Cardiac muscle cell (in vitro differentiated cells and primary cell): ENCODE data around the gene LYST. TPM values are rescaled to one million over a fixed set of nuclear protein-coding genes. Genes with fewer than 3 reads are reported as not detected.
A peak's percentile ranks its signal among the peaks of the same experiment; 100 is the strongest.
"Not testable (repeated sequence)": the region's sequence is repeated elsewhere in the genome, so short reads cannot be mapped to it uniquely, and the experiment has no call there.

ENCODE experiments used
- DNase-seq, 2 donors: peaks; one replicate each; pipeline versions ENCODE4 v3.0.0 to v3.0.0-alpha.2; 2010 to 2017; ENCODE audit warnings: low read depth in 1 of 2, low spot score in 1 of 2
- H3K27ac ChIP-seq: fragments of 200-600 bp; sonication (generic); 2 replicates; pipeline ENCODE4 v1.5.1; 2016
- H3K27me3 ChIP-seq: fragments of 200-600 bp; sonication (generic); 2 replicates; pipeline ENCODE4 v1.6.0; 2016; ENCODE audit warnings: control low read depth
- H3K36me3 ChIP-seq: fragments of 200-600 bp; sonication (generic); 2 replicates; pipeline ENCODE4 v1.5.1; 2016; ENCODE audit warnings: control low read depth
- H3K4me1 ChIP-seq: fragments of 200-600 bp; sonication (generic); 2 replicates; pipeline ENCODE4 v1.8.1; 2017; ENCODE audit warnings: low read depth, mild to moderate bottlenecking, mixed run types
- H3K4me3 ChIP-seq: fragments of 200-600 bp; sonication (generic); 2 replicates; pipeline ENCODE4 v1.5.1; 2016; ENCODE audit warnings: mild to moderate bottlenecking
- H3K9me3 ChIP-seq: fragments of 200-600 bp; sonication (generic); 2 replicates; pipeline ENCODE4 v1.5.1; 2017; ENCODE audit warnings: low read depth, mild to moderate bottlenecking, control low read depth
- polyA plus RNA-seq: library from polyadenylated mRNA; unstranded; fragments of >200 nt; fragmentation: Nextera tagmentation; extraction: Ambion mirVana; gene quantifications from 2 replicates; pipeline ENCODE4 v1.2.1, GENCODE V29; 2016
- total RNA-seq: library from RNA; depleted of rRNA; stranded (reverse); fragments of >200 nt; gene quantifications from 2 replicates; pipeline ENCODE4 v1.2.3, GENCODE V29; 2016
- TF ChIP-seq, protein P1 (sequence below): IDR thresholded peaks from 2 replicates; pipeline ENCODE4 v1.5.1; 2012; ENCODE audit warnings: low read depth, mild to moderate bottlenecking, low read length

Gene LYST
- total and polyA plus RNA-seq, 2 experiments from 2014 or later = 4.5 to 5.2 TPM

DNA sequence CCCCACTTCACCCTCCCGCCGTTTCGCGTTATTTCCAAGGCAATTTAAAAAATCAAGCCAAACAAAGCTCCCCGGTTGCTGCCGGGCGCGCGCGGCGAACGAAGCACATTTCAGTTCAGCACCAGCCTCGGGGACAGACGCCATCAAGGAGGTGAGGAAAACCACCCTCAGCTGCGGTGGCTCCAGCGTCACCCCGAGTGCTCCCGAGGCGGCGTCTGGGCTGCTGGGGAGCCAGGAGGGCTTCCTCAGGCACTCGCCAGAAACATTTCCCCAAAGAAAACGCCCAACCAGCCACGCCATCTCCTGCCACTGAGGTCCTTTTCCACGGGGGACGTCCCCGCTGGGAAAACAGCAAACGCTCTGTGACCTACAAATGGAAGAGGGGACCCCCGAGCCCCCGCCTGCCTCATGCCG lies 217.7 kb downstream of the LYST start:
- peaks cover 58% of the 10 kb centered on the region for H3K27me3 ChIP-seq
- TF ChIP-seq, protein P1, sequence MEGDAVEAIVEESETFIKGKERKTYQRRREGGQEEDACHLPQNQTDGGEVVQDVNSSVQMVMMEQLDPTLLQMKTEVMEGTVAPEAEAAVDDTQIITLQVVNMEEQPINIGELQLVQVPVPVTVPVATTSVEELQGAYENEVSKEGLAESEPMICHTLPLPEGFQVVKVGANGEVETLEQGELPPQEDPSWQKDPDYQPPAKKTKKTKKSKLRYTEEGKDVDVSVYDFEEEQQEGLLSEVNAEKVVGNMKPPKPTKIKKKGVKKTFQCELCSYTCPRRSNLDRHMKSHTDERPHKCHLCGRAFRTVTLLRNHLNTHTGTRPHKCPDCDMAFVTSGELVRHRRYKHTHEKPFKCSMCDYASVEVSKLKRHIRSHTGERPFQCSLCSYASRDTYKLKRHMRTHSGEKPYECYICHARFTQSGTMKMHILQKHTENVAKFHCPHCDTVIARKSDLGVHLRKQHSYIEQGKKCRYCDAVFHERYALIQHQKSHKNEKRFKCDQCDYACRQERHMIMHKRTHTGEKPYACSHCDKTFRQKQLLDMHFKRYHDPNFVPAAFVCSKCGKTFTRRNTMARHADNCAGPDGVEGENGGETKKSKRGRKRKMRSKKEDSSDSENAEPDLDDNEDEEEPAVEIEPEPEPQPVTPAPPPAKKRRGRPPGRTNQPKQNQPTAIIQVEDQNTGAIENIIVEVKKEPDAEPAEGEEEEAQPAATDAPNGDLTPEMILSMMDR = no peak
- no peaks in the 10 kb centered on the region for H3K9me3 ChIP-seq
- H3K27ac ChIP-seq = no peak overlapping the region
- H3K4me3 ChIP-seq = peak overlapping the region; percentile 43
- peaks cover 6% of the 10 kb centered on the region for H3K4me1 ChIP-seq
- no peaks in the 10 kb centered on the region for H3K36me3 ChIP-seq
- DNase-seq = peak; percentile 65 to 90

DNA sequence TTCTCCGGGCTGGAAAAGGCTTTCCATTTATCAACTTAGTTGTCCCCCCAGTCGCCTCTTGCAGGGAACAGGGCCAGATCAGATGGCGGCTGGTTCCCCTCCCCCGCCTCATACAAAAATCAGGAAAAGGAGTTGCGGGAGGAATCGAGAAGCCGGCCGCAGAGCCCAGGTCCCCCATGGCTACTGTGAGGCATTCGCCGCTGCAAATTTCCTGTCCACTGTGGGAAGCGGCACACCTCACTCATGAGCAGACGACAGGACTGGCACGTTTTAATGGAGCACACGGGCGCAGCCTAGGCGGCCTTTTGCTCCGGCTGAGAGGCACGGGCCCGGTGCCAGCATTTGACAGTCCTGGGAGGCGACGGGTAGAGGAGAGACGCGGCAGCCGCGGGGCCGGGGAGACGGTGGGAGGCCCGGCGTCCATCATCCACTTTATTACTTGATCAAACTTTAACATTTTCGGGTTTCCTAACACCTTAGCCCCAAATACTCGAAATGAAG lies 218.2 kb downstream of the LYST start:
- H3K9me3 ChIP-seq = no peaks in the 10 kb centered on the region
- no peaks in the 10 kb centered on the region for H3K36me3 ChIP-seq
- H3K27me3 ChIP-seq = peaks cover 58% of the 10 kb centered on the region
- peak overlapping the region; percentile 18 for H3K4me3 ChIP-seq
- peak in 1 of 2 donors; percentile 70 for DNase-seq
- no peak overlapping the region for H3K27ac ChIP-seq
- TF ChIP-seq, protein P1 = no peak
- H3K4me1 ChIP-seq = peaks cover 6% of the 10 kb centered on the region

DNA sequence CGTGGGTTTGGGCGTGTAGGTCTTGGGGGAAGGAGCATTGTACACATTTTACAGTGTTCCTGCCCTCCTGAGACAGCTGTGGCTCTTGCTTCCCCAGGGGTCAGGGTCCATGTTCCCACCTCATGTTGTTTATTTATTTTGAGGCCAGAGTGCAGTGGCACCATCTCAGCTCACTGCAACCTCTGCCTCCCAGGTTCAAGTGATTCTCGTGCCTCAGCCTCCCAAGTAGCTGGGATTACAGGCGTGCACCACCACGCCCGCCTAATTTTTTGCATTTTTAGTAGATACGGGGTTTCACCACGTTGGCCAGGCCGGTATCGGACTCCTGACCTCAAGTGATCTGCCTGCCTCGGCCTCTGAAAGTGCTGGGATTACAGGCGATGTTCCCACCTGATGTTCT lies 219.2 kb downstream of the LYST start:
- H3K27ac ChIP-seq, H3K4me3 ChIP-seq, H3K9me3 ChIP-seq, H3K36me3 ChIP-seq, DNase-seq, H3K4me1 ChIP-seq: not testable (repeated sequence)
- H3K27me3 ChIP-seq = peaks cover 53% of the 10 kb centered on the region

DNA sequence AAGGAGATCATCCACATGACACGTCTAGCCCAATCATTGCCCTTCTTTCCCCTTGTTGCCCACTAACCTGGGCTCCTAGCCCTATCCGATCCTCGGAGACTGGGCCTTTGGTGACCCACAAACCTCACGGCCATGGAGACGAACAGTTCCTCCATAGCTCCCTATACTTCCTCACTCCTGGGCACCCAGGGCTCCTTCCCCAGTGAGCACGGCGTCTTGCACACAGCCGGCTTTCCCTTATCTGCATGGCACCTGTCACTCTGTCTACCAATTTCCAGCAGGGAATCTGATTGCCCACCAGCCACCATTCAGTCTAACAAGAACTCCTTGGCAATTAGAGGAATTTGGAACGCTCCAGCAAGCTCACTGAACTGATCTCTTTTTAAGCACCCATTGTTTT lies 220.2 kb downstream of the LYST start:
- Histone ChIP-seq H3K9me3 (no peaks in the 10 kb centered on the region), H3K27me3 (peaks cover 42% of the 10 kb centered on the region), H3K4me1 (peaks cover 6% of the 10 kb centered on the region), H3K4me3 (no peak overlapping the region), H3K27ac (no peak overlapping the region), H3K36me3 (no peaks in the 10 kb centered on the region)
- TF ChIP-seq, protein P1 = no peak
- DNase-seq = no peak

DNA sequence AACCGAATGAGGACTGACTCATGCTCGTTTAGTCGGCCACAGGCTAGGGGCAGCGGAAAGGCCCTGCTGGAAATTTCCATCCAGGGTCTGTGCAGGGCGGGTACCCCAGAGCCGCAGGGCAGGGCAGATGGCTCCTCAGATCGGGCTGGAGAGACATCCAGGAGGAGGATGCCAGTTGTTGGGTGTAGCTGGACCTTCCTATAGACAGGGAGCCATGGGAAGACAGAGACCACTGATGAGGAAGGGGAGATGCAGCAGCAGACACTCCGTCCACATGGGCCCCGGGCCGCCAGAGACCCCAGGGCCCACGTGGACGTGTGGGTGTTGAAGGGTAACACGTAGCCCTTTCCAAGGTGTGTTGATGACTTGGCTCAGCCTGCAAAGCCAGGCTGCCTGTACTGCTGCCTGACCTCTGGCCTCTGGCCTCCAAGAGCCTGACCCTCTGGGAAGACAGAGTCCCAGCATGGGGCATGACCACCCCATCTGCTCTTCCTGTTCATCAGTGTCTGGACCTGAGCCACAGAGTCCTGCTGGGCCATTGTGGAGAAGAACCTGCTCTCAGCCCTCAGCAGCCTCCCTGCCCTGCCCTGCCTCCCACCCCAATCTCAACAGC lies 221.9 kb downstream of the LYST start:
- no peak for DNase-seq
- H3K4me1 ChIP-seq = peaks cover 6% of the 10 kb centered on the region
- H3K9me3 ChIP-seq = no peaks in the 10 kb centered on the region
- H3K27me3 ChIP-seq = peaks cover 25% of the 10 kb centered on the region
- TF ChIP-seq, protein P1 = no peak
- H3K36me3 ChIP-seq = no peaks in the 10 kb centered on the region
- no peak overlapping the region for H3K4me3 ChIP-seq
- no peak overlapping the region for H3K27ac ChIP-seq

DNA sequence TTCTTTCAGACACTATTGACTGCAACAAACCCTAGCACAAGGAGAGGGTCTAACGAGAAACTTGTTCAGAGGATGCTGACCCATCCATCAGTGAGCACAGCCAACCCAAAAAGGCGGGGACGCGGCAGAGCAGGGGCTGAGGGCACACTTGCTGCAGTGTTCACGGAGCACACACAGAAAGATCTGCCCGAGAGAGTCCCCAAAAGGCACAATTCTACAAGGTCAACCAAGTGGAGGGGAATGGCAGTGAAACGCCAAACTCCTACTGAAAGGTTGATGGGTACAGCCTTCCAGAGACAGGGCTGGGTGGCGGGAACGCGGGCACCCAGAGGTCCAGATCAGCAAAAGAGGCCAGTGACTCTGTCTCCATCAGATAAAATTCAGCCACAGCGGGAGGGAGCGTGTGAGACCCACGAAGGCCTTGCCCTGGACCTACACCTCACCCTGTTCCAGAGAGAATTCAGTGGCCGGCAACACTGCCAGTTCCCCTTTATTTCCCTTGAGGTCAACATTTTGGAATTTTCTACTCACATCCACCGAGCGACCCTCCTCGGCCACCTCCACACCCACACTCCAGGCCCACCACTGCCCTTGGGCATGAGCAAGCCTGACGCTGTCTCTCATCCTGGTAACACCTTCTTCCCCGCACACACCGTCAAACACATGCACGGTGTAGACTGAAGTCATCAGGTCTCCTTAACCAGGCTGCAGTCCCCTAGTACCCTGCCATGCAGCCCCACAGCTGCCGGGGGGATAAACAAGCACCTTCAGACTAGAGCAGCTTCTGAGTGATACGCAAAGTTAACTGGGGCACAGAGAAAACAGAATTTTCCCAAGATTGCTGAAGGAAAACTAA lies 222.6 kb downstream of the LYST start:
- no peak for DNase-seq
- Histone ChIP-seq H3K27me3 (peaks cover 19% of the 10 kb centered on the region), H3K27ac (no peak overlapping the region), H3K4me1 (peaks cover 6% of the 10 kb centered on the region), H3K9me3 (no peaks in the 10 kb centered on the region), H3K36me3 (no peaks in the 10 kb centered on the region), H3K4me3 (no peak overlapping the region)
- TF ChIP-seq, protein P1 = no peak
